ENCODE measurements around the gene CCDC148. TPM values are rescaled to one million over a fixed set of nuclear protein-coding genes. Genes with fewer than 3 reads are reported as not detected.

The CCDC148 gene
- total RNA-seq, 1 experiment from 2014 or later, result 0.49 TPM

- DNase-seq, result no peak
- Histone ChIP-seq H3K36me3 (no peaks in the 10 kb centered on the region), H3K4me3 (no peak overlapping the region), H3K27me3 (no peaks in the 10 kb centered on the region), H3K9me3 (replicated peaks) (0 out of 2 replicates have a peak, but pooled peaks cover 3% of the 10 kb centered on the region), H3K27ac (peak overlapping the region; percentile 23), H3K4me1 (peaks cover 22% of the 10 kb centered on the region)
These were observed 42.0 kb downstream of the CCDC148 start for GRCh38 chr2:158414538-158414937.

- H3K27me3 ChIP-seq, result no peaks in the 10 kb centered on the region
- DNase-seq, result no peak
- peak overlapping the region; percentile 23; the same call in 1 of the 2 replicates for H3K27ac ChIP-seq
- H3K4me1 ChIP-seq, result peaks cover 22% of the 10 kb centered on the region
- H3K4me3 ChIP-seq, result no peak overlapping the region
- H3K9me3 ChIP-seq (replicated peaks), result 0 out of 2 replicates have a peak, but pooled peaks cover 3% of the 10 kb centered on the region
- H3K36me3 ChIP-seq, result no peaks in the 10 kb centered on the region
These were observed 43.0 kb downstream of the CCDC148 start for GRCh38 chr2:158413581-158413980.

GRCh38 chr2:158412206-158412605 lies 44.3 kb downstream of the CCDC148 start:
- Histone ChIP-seq H3K27me3 (no peaks in the 10 kb centered on the region), H3K4me1 (peaks cover 22% of the 10 kb centered on the region), H3K27ac (peak overlapping the region; percentile 39; the same call in 1 of the 2 replicates), H3K9me3 (replicated peaks) (0 out of 2 replicates have a peak, but pooled peaks cover 3% of the 10 kb centered on the region), H3K4me3 (no peak overlapping the region), H3K36me3 (no peaks in the 10 kb centered on the region)
- DNase-seq, result no peak

- H3K36me3 ChIP-seq, result no peaks in the 10 kb centered on the region
- H3K27ac ChIP-seq, result peak overlapping the region; percentile 39; the same call in 1 of the 2 replicates
- 0 out of 2 replicates have a peak, but pooled peaks cover 3% of the 10 kb centered on the region for H3K9me3 ChIP-seq (replicated peaks)
- H3K27me3 ChIP-seq, result no peaks in the 10 kb centered on the region
- no peak overlapping the region for H3K4me3 ChIP-seq
- peaks cover 22% of the 10 kb centered on the region for H3K4me1 ChIP-seq
- no peak for DNase-seq
These were observed 44.8 kb downstream of the CCDC148 start for GRCh38 chr2:158411748-158412147.

- Histone ChIP-seq H3K4me3 (no peak overlapping the region), H3K4me1 (peaks cover 22% of the 10 kb centered on the region)
These were observed 46.4 kb downstream of the CCDC148 start for GRCh38 chr2:158410132-158410531.

GRCh38 chr2:158407031-158407430 lies 49.5 kb downstream of the CCDC148 start:
- Histone ChIP-seq H3K36me3 (no peaks in the 10 kb centered on the region), H3K27ac (no peak overlapping the region), H3K4me3 (no peak overlapping the region), H3K9me3 (replicated peaks) (no peaks in the 10 kb centered on the region), H3K4me1 (peaks cover 2% of the 10 kb centered on the region; the same call in 1 of the 2 replicates), H3K27me3 (no peaks in the 10 kb centered on the region)
- DNase-seq, result no peak

More at GRCh38 chr2:158410132-158410531, 46.4 kb downstream of the CCDC148 start:
- Histone ChIP-seq H3K27ac (no peak overlapping the region), H3K27me3 (no peaks in the 10 kb centered on the region), H3K36me3 (no peaks in the 10 kb centered on the region), H3K9me3 (replicated peaks) (0 out of 2 replicates have a peak, but pooled peaks cover 3% of the 10 kb centered on the region)
- DNase-seq, result no peak

GRCh38 chr2:158405341-158405740 lies 51.2 kb downstream of the CCDC148 start:
- no peaks in the 10 kb centered on the region for H3K4me1 ChIP-seq
- H3K9me3 ChIP-seq (replicated peaks), result no peaks in the 10 kb centered on the region
- H3K27me3 ChIP-seq, result no peaks in the 10 kb centered on the region
- H3K36me3 ChIP-seq, result no peaks in the 10 kb centered on the region
- no peak for DNase-seq
- H3K27ac ChIP-seq, result no peak overlapping the region
- no peak overlapping the region for H3K4me3 ChIP-seq

GRCh38 chr2:158403237-158403636 lies 53.3 kb downstream of the CCDC148 start:
- H3K9me3 ChIP-seq (replicated peaks), result no peaks in the 10 kb centered on the region; the same call in 1 of the 2 replicates
- no peak overlapping the region for H3K27ac ChIP-seq
- no peaks in the 10 kb centered on the region for H3K4me1 ChIP-seq
- H3K4me3 ChIP-seq, result no peak overlapping the region
- DNase-seq, result no peak
- H3K27me3 ChIP-seq, result no peaks in the 10 kb centered on the region
- H3K36me3 ChIP-seq, result no peaks in the 10 kb centered on the region

- no peaks in the 10 kb centered on the region for H3K27me3 ChIP-seq
- H3K9me3 ChIP-seq (replicated peaks), result no peaks in the 10 kb centered on the region; the same call in 1 of the 2 replicates
- no peak overlapping the region for H3K4me3 ChIP-seq
- DNase-seq, result no peak
- no peak overlapping the region for H3K27ac ChIP-seq
- no peaks in the 10 kb centered on the region for H3K36me3 ChIP-seq
- H3K4me1 ChIP-seq, result no peaks in the 10 kb centered on the region
These were observed 53.9 kb downstream of the CCDC148 start for GRCh38 chr2:158402665-158403064.

- Histone ChIP-seq H3K4me3 (no peak overlapping the region), H3K9me3 (replicated peaks) (no peaks in the 10 kb centered on the region; the same call in 1 of the 2 replicates), H3K4me1 (no peaks in the 10 kb centered on the region), H3K27me3 (no peaks in the 10 kb centered on the region), H3K36me3 (no peaks in the 10 kb centered on the region), H3K27ac (no peak overlapping the region)
- DNase-seq, result no peak
These were observed 61.4 kb downstream of the CCDC148 start for GRCh38 chr2:158395166-158395565.

GRCh38 chr2:158394453-158394852 lies 62.1 kb downstream of the CCDC148 start:
- DNase-seq, result no peak
- Histone ChIP-seq H3K4me1 (no peaks in the 10 kb centered on the region), H3K27ac (no peak overlapping the region), H3K4me3 (no peak overlapping the region), H3K36me3 (no peaks in the 10 kb centered on the region), H3K27me3 (no peaks in the 10 kb centered on the region), H3K9me3 (replicated peaks) (no peaks in the 10 kb centered on the region; the same call in 1 of the 2 replicates)

GRCh38 chr2:158393886-158394285 lies 62.7 kb downstream of the CCDC148 start:
- Histone ChIP-seq H3K9me3 (replicated peaks) (no peaks in the 10 kb centered on the region; the same call in 1 of the 2 replicates), H3K4me3 (no peak overlapping the region), H3K27ac (no peak overlapping the region), H3K36me3 (no peaks in the 10 kb centered on the region), H3K4me1 (no peaks in the 10 kb centered on the region), H3K27me3 (no peaks in the 10 kb centered on the region)
- no peak for DNase-seq

- no peak for DNase-seq
- no peaks in the 10 kb centered on the region for H3K27me3 ChIP-seq
- no peaks in the 10 kb centered on the region for H3K4me1 ChIP-seq
- no peak overlapping the region for H3K27ac ChIP-seq
- no peaks in the 10 kb centered on the region for H3K36me3 ChIP-seq
- no peak overlapping the region for H3K4me3 ChIP-seq
- H3K9me3 ChIP-seq (replicated peaks), result no peaks in the 10 kb centered on the region
These were observed 63.9 kb downstream of the CCDC148 start for GRCh38 chr2:158392687-158393086.

GRCh38 chr2:158391876-158392275 lies 64.7 kb downstream of the CCDC148 start:
- no peaks in the 10 kb centered on the region for H3K36me3 ChIP-seq
- H3K4me3 ChIP-seq, result no peak overlapping the region
- H3K4me1 ChIP-seq, result no peaks in the 10 kb centered on the region
- H3K27ac ChIP-seq, result no peak overlapping the region
- DNase-seq, result no peak
- no peaks in the 10 kb centered on the region for H3K9me3 ChIP-seq (replicated peaks)
- H3K27me3 ChIP-seq, result no peaks in the 10 kb centered on the region

GRCh38 chr2:158391361-158391760 lies 65.2 kb downstream of the CCDC148 start:
- H3K4me3 ChIP-seq, result no peak overlapping the region
- no peak for DNase-seq
- H3K4me1 ChIP-seq, result no peaks in the 10 kb centered on the region
- no peaks in the 10 kb centered on the region for H3K27me3 ChIP-seq
- H3K9me3 ChIP-seq (replicated peaks), result no peaks in the 10 kb centered on the region
- no peaks in the 10 kb centered on the region for H3K36me3 ChIP-seq
- H3K27ac ChIP-seq, result no peak overlapping the region

GRCh38 chr2:158388159-158388558 lies 68.4 kb downstream of the CCDC148 start:
- no peaks in the 10 kb centered on the region for H3K27me3 ChIP-seq
- H3K27ac ChIP-seq, result no peak overlapping the region
- DNase-seq, result no peak
- H3K9me3 ChIP-seq (replicated peaks), result no peaks in the 10 kb centered on the region
- no peaks in the 10 kb centered on the region for H3K36me3 ChIP-seq
- no peak overlapping the region for H3K4me3 ChIP-seq
- H3K4me1 ChIP-seq, result no peaks in the 10 kb centered on the region

Data from SJCRH30 (cell line).